Ascending aorta (tissue), 2 donors: ENCODE results near the gene CREB3L4. TPM values are rescaled to one million over a fixed set of nuclear protein-coding genes. Genes with fewer than 3 reads are reported as not detected.

Experiments used
- DNase-seq, 2 donors: peaks; one replicate each; pipeline ENCODE4 v3.0.0-alpha.2; 2019; ENCODE audit warnings: low spot score in 2 of 2
- H3K27ac ChIP-seq, 2 donors: fragments of 200-600 bp; sonication (generic); one replicate each; pipeline ENCODE4 v1.5.1; 2016 to 2017; ENCODE audit warnings: mild to moderate bottlenecking in 1 of 2
- H3K27me3 ChIP-seq: fragments of 200-600 bp; sonication (generic); one replicate; pipeline ENCODE4 v1.5.1; 2017
- H3K36me3 ChIP-seq, 2 donors: fragments of 200-600 bp; sonication (generic); one replicate each; pipeline ENCODE4 v1.5.1; 2016
- H3K4me1 ChIP-seq, 2 donors: fragments of 200-600 bp; sonication (generic); one replicate each; pipeline ENCODE4 v1.5.1; 2016 to 2017; ENCODE audit warnings: mild to moderate bottlenecking in 1 of 2
- H3K4me3 ChIP-seq, 2 donors: fragments of 200-600 bp; sonication (generic); one replicate each; pipeline ENCODE4 v1.5.1; 2016 to 2017; ENCODE audit warnings: mild to moderate bottlenecking in 1 of 2
- H3K9me3 ChIP-seq, 2 donors: fragments of 200-600 bp; sonication (generic); one replicate each; pipeline ENCODE4 v1.5.1; 2016
- CTCF ChIP-seq, 3 experiments: fragments of 200-600 bp in 2 of 3; fragments of 450-650 bp in 1 of 3; sonication (generic) in 2 of 3; IDR thresholded peaks; one replicate each; pipeline ENCODE4 v1.5.1; 2016 to 2019; ENCODE audit warnings: antibody characterized with exemption in 3 of 3, mild to moderate bottlenecking in 1 of 3, moderate library complexity in 1 of 3
- intact Hi-C: fragments of 100-400 bp; cut with DNase I; formaldehyde crosslinking; loops from one replicate; pipeline ENCODE4 v1.15.1; 2023
- total RNA-seq: library from RNA; depleted of rRNA; stranded (reverse); fragments of >200 nt; gene quantifications from one replicate; pipeline ENCODE4 v1.1.0, GENCODE V29; 2016

Gene CREB3L4
- total RNA-seq, 1 donor from 2014 or later, result 6.3 TPM

DNA sequence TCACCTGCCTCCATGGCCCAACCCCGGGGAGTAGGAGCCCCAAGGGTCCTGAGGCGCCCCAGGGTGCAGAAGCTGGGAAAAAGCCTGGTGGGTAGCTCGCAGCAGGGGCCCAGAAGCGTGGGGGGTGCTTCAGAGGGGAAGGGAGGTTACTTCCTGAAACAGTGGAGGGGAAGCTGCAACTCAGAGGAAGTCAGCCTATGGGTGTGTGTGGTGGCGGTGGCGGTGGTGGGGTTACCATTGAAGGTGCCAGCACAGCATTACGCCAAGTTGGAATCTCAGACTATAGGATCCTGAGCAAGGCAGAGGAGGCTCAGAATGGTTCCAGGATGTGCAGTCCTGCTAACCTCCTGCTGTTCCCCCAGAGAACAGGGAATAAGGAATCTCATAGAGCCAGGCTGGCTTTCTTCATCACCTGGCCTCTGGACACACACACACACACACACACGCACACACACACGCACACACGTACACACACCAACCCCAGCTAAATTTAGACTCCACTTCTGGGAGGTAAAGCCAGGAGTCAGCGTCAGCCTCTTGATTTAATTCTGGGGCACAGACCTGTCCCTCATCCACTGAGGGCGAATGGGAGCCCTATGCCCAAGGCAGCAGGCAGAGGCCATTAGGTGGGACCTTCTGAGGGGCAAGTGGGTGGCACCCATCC is 22.4 kb upstream of the CREB3L4 start:
- Histone ChIP-seq H3K36me3 (peaks cover 51 to 55% of the 10 kb centered on the region in 2 donors), H3K9me3 (no peaks in the 10 kb centered on the region), H3K4me1 (peaks cover 4 to 9% of the 10 kb centered on the region in 2 donors), H3K27ac (peak overlapping the region; percentile 89 to 98), H3K27me3 (no peaks in the 10 kb centered on the region), H3K4me3 (peak overlapping the region; percentile 93 to 99)
- TF ChIP-seq CTCF (IDR thresholded peaks at IDR 0.05), result no peak
- peak; percentile 41 to 80 for DNase-seq
- intact Hi-C loops, result loop anchor here (1.0 to 5.0 kb wide), 3 partner anchors 22 to 458 kb away; no protein-coding TSS in a partner anchor

GRCh38 chr1:153945795-153946621 is 21.7 kb upstream of the CREB3L4 start:
- DNase-seq, result peak; percentile 75 to 93
- intact Hi-C loops, result loop anchor here (1.0 to 5.0 kb wide), 8 partner anchors 12 to 459 kb away; partner anchors contain the start of genes CREB3L4, CRTC2, HAX1 and RAB13
- no peaks in the 10 kb centered on the region for H3K9me3 ChIP-seq
- H3K4me3 ChIP-seq, result peak overlapping the region; percentile 93 to 99
- peak overlapping the region; percentile 89 to 98 for H3K27ac ChIP-seq
- TF ChIP-seq CTCF (IDR thresholded peaks at IDR 0.05), result no peak
- H3K4me1 ChIP-seq, result peaks cover 4 to 9% of the 10 kb centered on the region in 2 donors
- H3K27me3 ChIP-seq, result no peaks in the 10 kb centered on the region
- peaks cover 51 to 55% of the 10 kb centered on the region in 2 donors for H3K36me3 ChIP-seq

DNA sequence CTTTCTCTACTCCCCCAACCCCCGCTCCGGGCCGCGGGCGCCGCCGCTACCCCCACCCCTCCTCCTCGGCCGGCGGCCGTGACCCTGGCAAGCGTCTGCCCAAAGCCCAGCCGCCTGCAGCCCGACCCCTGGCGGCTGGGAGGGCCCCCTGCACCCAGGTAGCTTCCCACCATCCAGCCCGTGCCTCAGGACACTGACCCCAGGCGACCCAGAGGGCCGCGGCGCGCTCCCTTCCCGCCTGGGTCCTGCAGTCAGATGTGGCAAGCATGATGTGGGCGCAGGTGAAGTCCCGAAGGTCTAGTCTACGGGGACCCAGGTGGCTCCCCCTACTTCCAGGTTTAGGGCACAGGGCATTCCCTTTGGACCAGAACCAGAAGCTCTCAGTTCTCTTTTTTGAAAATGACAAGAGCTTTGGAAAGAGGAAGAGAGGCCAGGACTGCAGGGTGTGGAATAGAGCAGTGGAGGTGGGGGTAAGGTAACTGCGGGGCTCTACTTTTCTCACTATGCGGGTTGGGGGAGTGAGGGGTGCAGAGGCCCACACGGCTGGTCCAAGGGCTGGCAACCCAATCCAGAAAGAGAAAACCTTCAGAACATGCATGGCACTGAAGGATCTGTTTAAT is 21.0 kb upstream of the CREB3L4 start, which contains the start of gene DENND4B:
Gene DENND4B, minus strand, starts transcription at position 97 of the 620 bp plus-strand sequence. CDS start 2,344 bp downstream, outside the sequence.
- intact Hi-C loops, result loop anchor here (1.0 to 5.0 kb wide), 7 partner anchors 12 to 459 kb away; partner anchors contain the start of genes CREB3L4, CRTC2, HAX1 and RAB13

GRCh38 chr1:153951183-153951582 is 16.5 kb upstream of the CREB3L4 start:
- intact Hi-C loops, result no loop called here

More for the DNA sequence above, 21.0 kb upstream of the CREB3L4 start, which contains the start of gene DENND4B:
- no peaks in the 10 kb centered on the region for H3K27me3 ChIP-seq
- peak within 1 kb of the TSS; percentile 89 to 98 for H3K27ac ChIP-seq
- DNase-seq, result peak; percentile 21 to 91
- peak within 1 kb of the TSS; percentile 93 to 99 for H3K4me3 ChIP-seq
- peaks cover 4 to 9% of the 10 kb centered on the region in 2 donors for H3K4me1 ChIP-seq
- no peaks in the 10 kb centered on the region for H3K9me3 ChIP-seq
- H3K36me3 ChIP-seq, result peaks cover 58 to 59% of the 10 kb centered on the region in 2 donors
- peak; percentile 93 to 99 (median 97) for TF ChIP-seq CTCF (IDR thresholded peaks at IDR 0.05)

More at GRCh38 chr1:153951183-153951582, 16.5 kb upstream of the CREB3L4 start:
- TF ChIP-seq CTCF (IDR thresholded peaks at IDR 0.05), result no peak
- no peak for DNase-seq
- Histone ChIP-seq H3K4me1 (peaks cover 0 to 10% of the 10 kb centered on the region in 2 donors), H3K27me3 (no peaks in the 10 kb centered on the region), H3K9me3 (no peaks in the 10 kb centered on the region), H3K4me3 (no peak overlapping the region), H3K36me3 (peaks cover 67 to 75% of the 10 kb centered on the region in 2 donors), H3K27ac (no peak overlapping the region)
